SK-N-SH (cell line): ENCODE results near the gene KIF1C. TPM values are rescaled to one million over a fixed set of nuclear protein-coding genes. Genes with fewer than 3 reads are reported as not detected.

Source experiments
- CTCF ChIA-PET: fragments of 300-600, 350-600 bp; formaldehyde crosslinking; extraction: SDS; loops from one replicate; lab custom pipeline; 2021; lab: Yijun Ruan, JAX
- POLR2A ChIA-PET: fragments of 350-600 bp; sonication (Branson Sonifier 250); formaldehyde crosslinking; extraction: SDS; loops from one replicate; lab custom pipeline; 2020; ENCODE audit warnings: antibody characterized with exemption, inconsistent platforms; lab: Yijun Ruan, JAX
- DNase-seq: peaks from one replicate; pipeline ENCODE4 v3.0.0; 2012
- H2AFZ ChIP-seq: fragments of 200-600 bp; sonication (generic); 2 replicates; pipeline ENCODE4 v1.8.1; 2016; ENCODE audit warnings: antibody characterized with exemption, mild to moderate bottlenecking, low read depth
- H3F3A ChIP-seq: fragments of 200-600 bp; sonication (generic); replicated peaks from 2 replicates; pipeline ENCODE3; 2016; ENCODE audit warnings: antibody characterized with exemption, mild to moderate bottlenecking; ENCODE audit not compliant: insufficient read depth
- H3K27ac ChIP-seq, 2 experiments: fragments of 200-500 bp in 1 of 2; fragments of 200-600 bp in 1 of 2; sonication (Bioruptor generic) in 1 of 2; sonication (generic), shearing (Covaris generic) in 1 of 2; 2 replicates each; pipeline versions ENCODE4 v1.5.1 to v1.6.1; 2014 to 2016; ENCODE audit warnings: low read depth in 2 of 2, inconsistent platforms in 1 of 2, low read length in 1 of 2, mild to moderate bottlenecking in 1 of 2, mixed read lengths in 1 of 2
- H3K27me3 ChIP-seq: fragments of 200-600 bp; sonication (generic), shearing (Covaris generic); 2 replicates; pipeline ENCODE4 v1.6.1; 2016; ENCODE audit warnings: mixed run types; ENCODE audit not compliant: insufficient read depth
- H3K36me3 ChIP-seq, 2 experiments: fragments of 200-500 bp in 1 of 2; fragments of 200-600 bp in 1 of 2; sonication (Bioruptor generic) in 1 of 2; sonication (generic) in 1 of 2; replicated peaks in 1 of 2; 2 replicates each; pipeline versions ENCODE3 to v1.5.1; 2014 to 2016; ENCODE audit warnings: low read length in 1 of 2, mild to moderate bottlenecking in 1 of 2; ENCODE audit not compliant: insufficient read depth in 2 of 2, control insufficient read depth in 1 of 2
- H3K4me1 ChIP-seq, 2 experiments: fragments of 200-500 bp in 1 of 2; fragments of 200-600 bp in 1 of 2; sonication (Bioruptor generic) in 1 of 2; sonication (generic), shearing (Covaris generic) in 1 of 2; 2 replicates each; pipeline versions ENCODE4 v1.5.1 to v1.6.1; 2014 to 2016; ENCODE audit warnings: low read depth in 1 of 2, low read length in 1 of 2, mixed run types in 1 of 2; ENCODE audit not compliant: insufficient read depth in 2 of 2, control insufficient read depth in 1 of 2
- H3K4me2 ChIP-seq: fragments of 200-600 bp; sonication (generic), shearing (Covaris generic); 2 replicates; pipeline ENCODE4 v1.6.1; 2017; ENCODE audit warnings: mixed run types
- H3K4me3 ChIP-seq, 2 experiments: fragments of 200-500 bp in 1 of 2; fragments of 200-600 bp in 1 of 2; sonication (Bioruptor generic) in 1 of 2; sonication (generic), shearing (Covaris generic) in 1 of 2; 2 replicates each; pipeline versions ENCODE4 v1.5.1 to v1.8.1; 2014 to 2016; ENCODE audit warnings: low read depth in 2 of 2, inconsistent platforms in 1 of 2, low read length in 1 of 2, mild to moderate bottlenecking in 1 of 2, mixed read lengths in 1 of 2, moderate library complexity in 1 of 2
- H3K79me2 ChIP-seq: fragments of 200-600 bp; sonication (generic); 2 replicates; pipeline ENCODE4 v1.8.1; 2017; ENCODE audit warnings: mild to moderate bottlenecking; ENCODE audit not compliant: insufficient read depth
- H3K9ac ChIP-seq: fragments of 200-600 bp; sonication (generic); 2 replicates; pipeline ENCODE4 v1.6.1; 2017; ENCODE audit warnings: mixed run types
- H3K9me2 ChIP-seq: fragments of 200-600 bp; sonication (generic); 2 replicates; pipeline ENCODE4 v1.6.1; 2017; ENCODE audit warnings: mixed run types
- H3K9me3 ChIP-seq: fragments of 200-600 bp; sonication (generic); 2 replicates; pipeline ENCODE4 v1.6.1; 2017; ENCODE audit warnings: mixed run types, mild to moderate bottlenecking, moderate library complexity
- H4K20me1 ChIP-seq: fragments of 200-600 bp; sonication (generic); 2 replicates; pipeline ENCODE4 v1.6.1; 2017; ENCODE audit warnings: mild to moderate bottlenecking, mixed run types; ENCODE audit not compliant: insufficient read depth
- ELF1 ChIP-seq: IDR thresholded peaks from 2 replicates; pipeline ENCODE4 v1.4.0; 2012
- EP300 ChIP-seq, 2 experiments: IDR thresholded peaks; 2 replicates each; pipeline versions ENCODE4 v1.4.0 to v1.6.1; 2012; ENCODE audit warnings: borderline replicate concordance in 1 of 2, low read depth in 1 of 2, low read length in 1 of 2
- FOSL2 ChIP-seq: IDR thresholded peaks from 2 replicates; pipeline ENCODE4 v1.4.0; 2012; ENCODE audit warnings: low read depth, mild to moderate bottlenecking, moderate library complexity, borderline replicate concordance
- GABPA ChIP-seq: IDR thresholded peaks from 2 replicates; pipeline ENCODE4 v1.4.0; 2012; ENCODE audit warnings: low read depth, mild to moderate bottlenecking
- MAX ChIP-seq: IDR thresholded peaks from 2 replicates; pipeline ENCODE4 v1.4.0; 2012; ENCODE audit warnings: low read depth
- MEF2A ChIP-seq: IDR thresholded peaks from 2 replicates; pipeline ENCODE4 v1.4.0; 2012; ENCODE audit warnings: low read depth, borderline replicate concordance
- MXI1 ChIP-seq: IDR thresholded peaks from 2 replicates; pipeline ENCODE4 v1.6.1; 2012; ENCODE audit warnings: mild to moderate bottlenecking, low read depth, low read length, improper control_type of control experiment
- NFIC ChIP-seq: IDR thresholded peaks from 2 replicates; pipeline ENCODE4 v1.4.0; 2012; ENCODE audit warnings: borderline replicate concordance
- POLR2AphosphoS5 ChIP-seq: IDR thresholded peaks from 2 replicates; pipeline ENCODE4 v1.6.1; 2012; ENCODE audit warnings: low read depth, low read length
- RAD21 ChIP-seq: IDR thresholded peaks from 2 replicates; pipeline ENCODE4 v1.6.1; 2012; ENCODE audit warnings: mild to moderate bottlenecking, low read length
- TEAD4 ChIP-seq: IDR thresholded peaks from 2 replicates; pipeline ENCODE4 v1.4.0; 2012; ENCODE audit warnings: mild to moderate bottlenecking, borderline replicate concordance; ENCODE audit not compliant: insufficient read depth
- ZBTB33 ChIP-seq: IDR thresholded peaks from 2 replicates; pipeline ENCODE4 v1.4.0; 2012; ENCODE audit warnings: low read depth, borderline replicate concordance
- WGBS: methylation state at CpG from one replicate; pipeline ENCODE4 v1.1.6; 2017; ENCODE audit warnings: low lambda C conversion rate; 5-methylcytosine and 5-hydroxymethylcytosine counted together
- polyA plus RNA-seq, 3 experiments: library from polyadenylated mRNA; depleted of rRNA; stranded (reverse); fragments of >200 nt; gene quantifications; 2 replicates each; pipeline ENCODE4 v1.2.3, GENCODE V29; 2012

The KIF1C gene
- polyA plus RNA-seq, 1 of the 3 experiments (the other 2 are of a cell fraction) = 58.2 TPM

- CTCF ChIA-PET = interaction anchor here (1.1 to 6.6 kb wide), 5 partner anchors 8 to 90 kb away, joined by 3 to 52 read pairs (median 11); partner anchors contain the start of genes CAMTA2, CHRNE and KIF1C
- Histone ChIP-seq H3F3A (peaks cover 7% of the 10 kb centered on the region), H3K4me1 (peaks cover 9 to 14% of the 10 kb centered on the region in 2 experiments; a peak in 2 of 4 replicates), H3K27me3 (no peaks in the 10 kb centered on the region), H3K9me3 (no peaks in the 10 kb centered on the region), H3K9me2 (no peaks in the 10 kb centered on the region), H3K4me3 (no peak overlapping the region), H2AFZ (no peak overlapping the region), H4K20me1 (no peaks in the 10 kb centered on the region), H3K27ac (no peak overlapping the region), H3K79me2 (peaks cover 22% of the 10 kb centered on the region), H3K36me3 (peaks cover 15 to 31% of the 10 kb centered on the region in 2 experiments), H3K9ac (no peak overlapping the region), H3K4me2 (no peak overlapping the region)
- no peak for DNase-seq
- WGBS = 96% methylated on average over 9 of the region's 12 CpGs
- no peak for TF ChIP-seq MEF2A
- no peak for TF ChIP-seq MXI1
- no peak for TF ChIP-seq ZBTB33
- no peak for TF ChIP-seq TEAD4
- no peak for TF ChIP-seq NFIC
- no peak for TF ChIP-seq FOSL2
- POLR2A ChIA-PET = interaction anchor here (1.1 kb wide), 1 partner anchor 9 kb away, joined by 3 read pairs; no protein-coding TSS in a partner anchor
Measured at GRCh38 chr17:4972322-4972721, 25.4 kb upstream of the KIF1C start.

- 93% methylated on average over 10 of the region's 12 CpGs for WGBS
- H3K36me3 ChIP-seq = peaks cover 18 to 35% of the 10 kb centered on the region in 2 experiments
- CTCF ChIA-PET = interaction anchor here (1.1 to 6.6 kb wide), 4 partner anchors 7 to 69 kb away, joined by 3 to 52 read pairs (median 22); partner anchors contain the start of genes CAMTA2, CHRNE and KIF1C
Measured at GRCh38 chr17:4972752-4973151, 25.0 kb upstream of the KIF1C start.

More at GRCh38 chr17:4972752-4973151, 25.0 kb upstream of the KIF1C start:
- TF ChIP-seq MAX = no peak
- TF ChIP-seq FOSL2 = no peak
- TF ChIP-seq GABPA = no peak
- no peak for TF ChIP-seq POLR2AphosphoS5
- TF ChIP-seq RAD21 = no peak
- TF ChIP-seq EP300 (IDR thresholded peaks at IDR 0.05; ENCODE audit: borderline replicate concordance in 1 of 2, low read depth in 1 of 2, low read length in 1 of 2) = no peak
- no peak for TF ChIP-seq ELF1
- TF ChIP-seq, all 33 proteins: peak for 0
- Histone ChIP-seq H3K9me3 (no peaks in the 10 kb centered on the region), H3K79me2 (peaks cover 22% of the 10 kb centered on the region), H4K20me1 (no peaks in the 10 kb centered on the region), H3K9ac (no peak overlapping the region), H3K4me3 (no peak overlapping the region), H3F3A (peaks cover 7% of the 10 kb centered on the region), H3K4me2 (no peak overlapping the region), H3K27me3 (no peaks in the 10 kb centered on the region), H3K4me1 (peaks cover 9 to 14% of the 10 kb centered on the region in 2 experiments; a peak in 2 of 4 replicates), H2AFZ (no peak overlapping the region), H3K27ac (no peak overlapping the region), H3K9me2 (no peaks in the 10 kb centered on the region)
- no peak for DNase-seq
- POLR2A ChIA-PET = interaction anchor here (1.1 kb wide), 1 partner anchor 8 kb away, joined by 3 read pairs; no protein-coding TSS in a partner anchor
